ENCODE measurements around the gene PAPPA2.

PAPPA2 gene

DNA sequence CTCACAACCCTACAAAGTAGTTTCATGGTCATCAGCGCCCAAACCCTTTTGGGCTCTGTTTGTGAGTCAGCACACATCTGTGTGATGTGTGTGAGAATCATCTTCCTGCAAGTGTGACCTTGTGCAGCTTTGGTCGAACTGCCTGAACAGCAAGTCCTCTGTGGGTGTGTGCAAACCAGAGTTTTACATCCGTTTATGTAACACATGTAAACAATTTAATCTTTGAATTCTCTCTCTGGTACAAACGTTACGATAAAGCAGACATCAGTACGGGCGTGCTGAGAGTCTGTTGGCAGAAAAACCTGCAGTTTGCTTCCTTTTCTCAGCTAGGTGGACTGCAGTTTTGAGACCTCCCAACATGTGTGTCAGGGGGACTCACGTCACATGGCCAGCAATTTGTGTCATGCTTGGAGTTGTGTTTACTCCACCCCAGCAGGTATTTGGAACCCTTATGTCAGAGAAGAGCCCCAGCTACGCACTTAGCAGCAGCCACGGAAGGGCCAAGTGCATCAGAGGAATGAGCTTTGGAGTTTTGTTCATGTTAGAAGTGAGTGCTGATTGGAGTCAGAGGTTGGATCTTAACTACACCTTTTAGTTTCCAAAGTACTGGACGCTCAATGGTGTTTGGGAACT is 230.8 kb downstream of the PAPPA2 start:
- no peak for DNase-seq
- TF ChIP-seq GATA1 (IDR thresholded peaks at IDR 0.05; ENCODE audit: low read depth, low read length), result no peak
- TF ChIP-seq POLR2A (IDR thresholded peaks at IDR 0.05; ENCODE audit: low read length), result no peak

DNA sequence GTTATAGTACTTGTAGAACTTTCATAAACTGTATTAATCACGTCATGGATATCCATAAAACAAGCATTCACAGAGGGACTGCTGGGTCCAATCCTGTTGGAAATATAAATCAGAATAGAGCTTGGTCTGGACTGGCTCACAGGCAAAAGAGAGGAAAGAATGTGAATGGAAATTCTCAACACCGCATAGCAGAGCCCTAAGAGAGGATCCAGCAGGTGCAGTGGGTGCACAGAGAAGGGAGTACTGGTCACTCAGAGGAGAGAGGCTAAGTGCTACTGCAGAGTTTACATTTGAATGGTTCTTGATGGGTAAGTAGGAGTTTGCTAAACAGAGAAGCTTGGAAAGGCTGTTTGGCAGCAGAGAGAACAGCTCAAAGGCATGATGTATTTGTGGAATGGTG is 231.7 kb downstream of the PAPPA2 start:
- TF ChIP-seq POLR2A (IDR thresholded peaks at IDR 0.05; ENCODE audit: low read length) (no peak), GATA1 (IDR thresholded peaks at IDR 0.05; ENCODE audit: low read depth, low read length) (no peak)
- DNase-seq, result no peak

GRCh38 chr1:176696109-176696508 is 233.1 kb downstream of the PAPPA2 start:
- DNase-seq, result no peak
- no peak for TF ChIP-seq POLR2A (IDR thresholded peaks at IDR 0.05; ENCODE audit: low read length)
- TF ChIP-seq GATA1 (IDR thresholded peaks at IDR 0.05; ENCODE audit: low read depth, low read length), result no peak

DNA sequence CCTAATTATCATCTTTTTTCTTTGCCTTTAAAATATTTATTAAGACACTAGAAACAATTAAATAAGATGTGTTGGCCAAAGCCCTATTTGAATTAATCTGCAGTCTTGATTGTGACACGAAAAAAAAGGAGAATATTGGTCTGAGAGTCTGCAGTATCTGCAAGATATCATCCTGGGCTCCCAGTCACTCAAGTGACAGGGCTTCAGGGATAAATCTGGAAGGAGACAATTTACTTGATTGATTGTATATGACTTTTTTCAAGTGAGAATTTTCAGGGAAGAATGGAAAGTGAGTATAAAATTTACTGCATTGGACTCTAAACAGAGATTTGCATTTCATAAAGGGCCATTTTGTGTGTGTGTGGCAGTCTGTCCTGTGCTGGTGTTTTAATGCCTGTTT is 233.7 kb downstream of the PAPPA2 start:
- DNase-seq, result no peak
- TF ChIP-seq GATA1 (IDR thresholded peaks at IDR 0.05; ENCODE audit: low read depth, low read length), result no peak
- no peak for TF ChIP-seq POLR2A (IDR thresholded peaks at IDR 0.05; ENCODE audit: low read length)

GRCh38 chr1:176699821-176700220 is 236.8 kb downstream of the PAPPA2 start:
- DNase-seq, result no peak
- TF ChIP-seq GATA1 (IDR thresholded peaks at IDR 0.05; ENCODE audit: low read depth, low read length) (no peak), POLR2A (IDR thresholded peaks at IDR 0.05; ENCODE audit: low read length) (no peak)

DNA sequence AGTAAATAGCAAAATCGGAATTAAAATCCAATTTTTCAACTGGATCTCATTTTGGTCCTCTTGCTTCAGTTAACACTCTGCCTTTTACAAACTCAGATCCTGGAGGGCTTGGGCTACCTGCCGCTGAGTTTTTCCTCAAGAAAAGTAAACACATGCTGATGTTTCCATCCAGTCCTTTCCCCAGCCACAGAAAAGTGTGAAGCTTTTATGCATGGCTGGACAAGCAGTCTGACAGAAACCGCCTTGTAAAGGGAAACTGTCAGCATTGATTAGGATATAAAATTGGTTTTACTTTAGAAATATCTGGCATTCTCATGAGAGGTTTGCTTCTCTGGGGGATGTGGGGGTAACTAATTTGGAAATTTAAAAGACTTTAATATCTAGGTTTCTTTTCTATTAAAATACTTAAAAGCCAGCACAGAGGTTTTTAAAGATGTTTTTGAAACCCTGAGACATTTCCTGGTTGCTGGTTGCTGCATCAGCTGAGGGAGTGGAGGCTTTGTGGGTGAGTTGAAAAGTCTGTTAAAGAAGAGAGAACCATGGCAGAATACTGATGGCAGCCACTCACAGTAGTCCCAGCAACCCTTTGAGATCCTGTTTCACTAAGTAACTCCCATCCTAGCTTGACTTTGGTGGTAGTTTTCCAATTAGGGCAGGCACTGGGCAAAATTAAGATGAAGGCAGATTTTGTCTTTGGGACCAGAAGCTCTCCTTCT is 238.3 kb downstream of the PAPPA2 start:
- TF ChIP-seq POLR2A (IDR thresholded peaks at IDR 0.05; ENCODE audit: low read length), result no peak
- no peak for TF ChIP-seq GATA1 (IDR thresholded peaks at IDR 0.05; ENCODE audit: low read depth, low read length)
- no peak for DNase-seq

DNA sequence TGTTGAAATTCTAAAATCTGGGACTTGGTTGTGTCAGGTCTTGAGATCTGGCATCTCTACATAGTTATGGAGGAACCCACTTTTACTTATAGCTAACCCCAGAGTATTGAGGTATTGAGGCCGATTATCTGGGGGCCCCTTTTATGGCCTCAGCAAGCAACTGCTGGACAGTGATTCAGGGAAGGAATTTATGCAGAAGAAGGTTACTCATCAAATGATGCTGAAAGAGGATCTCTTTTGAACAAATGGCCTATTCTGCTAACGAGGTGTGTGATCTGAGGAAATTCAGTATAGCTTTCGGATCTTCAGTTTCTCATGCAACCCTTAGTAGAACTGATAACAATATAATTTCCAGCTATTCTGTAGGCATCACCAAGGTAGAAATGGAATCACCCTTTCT is 239.9 kb downstream of the PAPPA2 start:
- TF ChIP-seq GATA1 (IDR thresholded peaks at IDR 0.05; ENCODE audit: low read depth, low read length) (no peak), POLR2A (IDR thresholded peaks at IDR 0.05; ENCODE audit: low read length) (no peak)
- no peak for DNase-seq

DNA sequence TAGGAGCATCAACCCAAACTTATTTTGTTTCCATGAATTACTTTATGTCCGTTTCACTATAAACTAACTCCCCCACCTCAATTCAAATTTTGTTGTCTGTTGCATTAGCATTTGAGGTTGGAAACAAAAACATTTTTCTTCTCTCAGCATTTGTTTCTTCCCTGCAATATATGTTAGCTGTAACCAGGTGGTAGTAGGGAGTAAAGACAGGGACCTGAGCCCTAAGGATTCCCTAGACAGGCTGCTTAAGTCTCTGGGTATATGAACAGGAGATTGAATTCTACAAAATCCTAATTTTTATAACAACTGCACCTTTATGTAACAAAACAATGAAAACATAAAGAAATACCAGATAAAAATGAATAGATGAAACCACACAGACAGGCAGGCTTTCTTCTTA is 242.6 kb downstream of the PAPPA2 start:
- no peak for DNase-seq
- TF ChIP-seq POLR2A (IDR thresholded peaks at IDR 0.05; ENCODE audit: low read length), result no peak
- no peak for TF ChIP-seq GATA1 (IDR thresholded peaks at IDR 0.05; ENCODE audit: low read depth, low read length)

- no peak for TF ChIP-seq POLR2A (IDR thresholded peaks at IDR 0.05; ENCODE audit: low read length)
- TF ChIP-seq GATA1 (IDR thresholded peaks at IDR 0.05; ENCODE audit: low read depth, low read length), result no peak
- peak in 1 of 2 experiments; percentile 1 for DNase-seq
These were observed 254.2 kb downstream of the PAPPA2 start for GRCh38 chr1:176717066-176717750.

GRCh38 chr1:176719447-176719846 is 256.5 kb downstream of the PAPPA2 start:
- no peak for DNase-seq
- TF ChIP-seq POLR2A (IDR thresholded peaks at IDR 0.05; ENCODE audit: low read length), result no peak
- no peak for TF ChIP-seq GATA1 (IDR thresholded peaks at IDR 0.05; ENCODE audit: low read depth, low read length)

DNA sequence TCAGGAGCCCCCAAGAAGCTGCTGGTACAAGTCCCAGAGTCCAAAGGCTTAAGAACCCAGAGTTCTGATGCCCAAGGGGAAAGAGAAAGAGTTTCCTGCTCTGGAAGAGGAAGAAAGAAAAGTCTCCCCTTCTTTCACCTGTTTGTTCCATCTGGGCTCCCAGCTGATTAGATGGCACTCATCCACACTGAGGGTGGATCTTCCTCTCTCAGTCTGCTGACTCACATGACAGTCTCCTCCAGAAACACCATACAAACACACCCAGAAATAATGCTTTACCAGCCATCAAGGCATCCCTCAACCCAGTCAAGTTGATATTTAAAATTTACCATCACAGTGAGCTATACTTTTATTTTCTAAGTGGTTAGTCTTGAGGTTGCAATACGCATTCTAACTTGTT is 257.9 kb downstream of the PAPPA2 start:
- TF ChIP-seq GATA1 (IDR thresholded peaks at IDR 0.05; ENCODE audit: low read depth, low read length) (no peak), POLR2A (IDR thresholded peaks at IDR 0.05; ENCODE audit: low read length) (no peak)
- peak in 1 of 2 experiments; percentile 23 for DNase-seq

GRCh38 chr1:176733661-176734060 is 270.7 kb downstream of the PAPPA2 start:
- no peak for DNase-seq
- TF ChIP-seq POLR2A (IDR thresholded peaks at IDR 0.05; ENCODE audit: low read length) (no peak), GATA1 (IDR thresholded peaks at IDR 0.05; ENCODE audit: low read depth, low read length) (no peak)

DNA sequence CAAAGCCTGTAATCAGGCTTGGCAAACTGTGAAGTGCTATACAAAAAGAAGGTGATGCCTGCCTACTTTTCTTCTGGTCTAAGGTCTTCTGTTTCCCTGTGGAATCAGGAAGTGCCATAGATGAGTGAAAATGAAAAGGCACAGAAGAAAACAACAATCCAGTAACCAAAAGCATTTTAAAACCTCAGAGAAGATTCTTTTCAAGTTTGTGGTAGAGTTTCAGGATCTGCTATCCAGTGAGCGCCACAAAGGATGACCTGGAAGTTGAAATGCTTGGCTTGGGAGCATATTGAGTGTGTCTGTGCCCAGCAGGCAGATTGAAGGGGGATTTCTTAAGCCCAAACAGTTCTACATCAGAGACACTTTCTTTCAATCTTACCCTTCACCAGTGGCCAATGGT is 272.2 kb downstream of the PAPPA2 start:
- TF ChIP-seq GATA1 (IDR thresholded peaks at IDR 0.05; ENCODE audit: low read depth, low read length) (no peak), POLR2A (IDR thresholded peaks at IDR 0.05; ENCODE audit: low read length) (no peak)
- no peak for DNase-seq

DNA sequence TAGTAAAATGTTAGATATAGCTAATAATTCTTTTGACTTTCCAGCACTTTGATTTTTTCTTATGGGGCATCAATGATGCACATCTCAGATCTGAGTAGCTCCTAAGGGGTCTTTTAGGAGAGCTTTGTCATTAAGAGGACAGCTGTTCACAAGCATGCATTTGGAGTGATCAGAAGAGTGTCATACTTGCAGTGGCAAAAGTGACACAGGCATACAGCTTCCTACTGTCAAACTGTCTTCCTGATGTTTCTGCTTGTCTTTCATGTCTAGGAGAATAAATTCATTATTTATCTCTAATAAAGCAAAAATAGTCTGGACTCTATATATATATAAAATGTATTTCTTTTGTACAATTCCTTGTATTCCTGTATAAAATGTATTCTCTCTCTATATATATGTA is 273.0 kb downstream of the PAPPA2 start:
- TF ChIP-seq POLR2A (IDR thresholded peaks at IDR 0.05; ENCODE audit: low read length) (no peak), GATA1 (IDR thresholded peaks at IDR 0.05; ENCODE audit: low read depth, low read length) (no peak)
- DNase-seq, result no peak
